HCT116 (cell line): ENCODE results near the gene NSD2. TPM values are rescaled to one million over a fixed set of nuclear protein-coding genes. Genes with fewer than 3 reads are reported as not detected.

Source experiments
- ATAC-seq: fragments of 200-7000 bp; cut with Tn5 transposase; 2 replicates; pipeline ENCODE4 v1.9.1; 2020; ENCODE audit warnings: mild to moderate bottlenecking, moderate library complexity
- BruUV-seq: library from RNA; stranded (reverse); fragments of 400-500 nt; replicated peaks from 2 replicates; lab custom pipeline; 2021; lab: Mats Ljungman, UMichigan
- CTCF ChIA-PET: fragments of 300-600 bp; sonication (Branson Sonifier 250); formaldehyde crosslinking; loops from one replicate; lab custom pipeline; 2021; ENCODE audit warnings: antibody characterized with exemption; lab: Charles Lee
- POLR2A ChIA-PET: fragments of 300-600, 350-600 bp; sonication (Branson Sonifier 250); formaldehyde crosslinking; loops from one replicate; lab custom pipeline; 2021; ENCODE audit warnings: antibody characterized with exemption; lab: Charles Lee
- RAD21 ChIA-PET, 2 experiments: fragments of 300-600 bp; sonication (Branson Sonifier 250); formaldehyde crosslinking; loops; one replicate each; lab custom pipeline; 2023; ENCODE audit warnings: low total read pairs in 2 of 2; ENCODE audit not compliant: uncharacterized antibody in 2 of 2, unreplicated experiment in 2 of 2, low non-redundant PET in 1 of 2; lab: Charles Lee
- DNase-seq: peaks from one replicate; pipeline ENCODE4 v3.0.0-alpha.2; 2010; ENCODE audit warnings: low read depth, low spot score
- H2AFZ ChIP-seq: fragments of 200-600 bp; shearing (Covaris generic), sonication (generic); 2 replicates; pipeline ENCODE4 v1.6.1; 2017; ENCODE audit warnings: low read depth, mixed run types, mixed read lengths, antibody characterized with exemption, low read length; ENCODE audit not compliant: poor library complexity, severe bottlenecking
- H3K27ac ChIP-seq: 2 replicates; pipeline ENCODE4 v1.5.1; 2012; ENCODE audit warnings: low read depth, low read length
- H3K27me3 ChIP-seq: fragments of 200-600 bp; sonication (generic); 2 replicates; pipeline ENCODE4 v1.6.1; 2016; ENCODE audit warnings: mixed run types, low read length, mixed read lengths; ENCODE audit not compliant: insufficient read depth
- H3K36me3 ChIP-seq, 2 experiments: fragments of 200-500 bp in 1 of 2; fragments of 200-600 bp in 1 of 2; sonication (Bioruptor generic) in 1 of 2; sonication (generic) in 1 of 2; 2 replicates each; pipeline versions ENCODE4 v1.5.1 to v1.6.1; 2014 to 2016; ENCODE audit warnings: low read length in 2 of 2, inconsistent platforms in 1 of 2, mixed read lengths in 1 of 2, mixed run types in 1 of 2; ENCODE audit not compliant: insufficient read depth in 2 of 2, control insufficient read depth in 1 of 2
- H3K4me1 ChIP-seq, 2 experiments: fragments of 200-600 bp in 1 of 2; sonication (generic) in 1 of 2; 2 replicates each; pipeline versions ENCODE4 v1.5.1 to v1.6.1; 2012 to 2017; ENCODE audit warnings: low read length in 2 of 2, inconsistent platforms in 1 of 2, mild to moderate bottlenecking in 1 of 2, mixed read lengths in 1 of 2, mixed run types in 1 of 2, moderate library complexity in 1 of 2; ENCODE audit not compliant: insufficient read depth in 2 of 2, control insufficient read depth in 1 of 2
- H3K4me2 ChIP-seq: fragments of 200-600 bp; sonication (generic); 2 replicates; pipeline ENCODE4 v1.6.1; 2017; ENCODE audit warnings: mixed run types, low read length, mixed read lengths
- H3K4me3 ChIP-seq, 2 experiments: fragments of 200-600 bp in 1 of 2; sonication (generic) in 1 of 2; replicated peaks in 1 of 2; 2 replicates each; pipeline ENCODE4 v1.5.1; 2011 to 2016; ENCODE audit warnings: low read length in 2 of 2, control low read depth in 1 of 2, low read depth in 1 of 2, mild to moderate bottlenecking in 1 of 2, mixed read lengths in 1 of 2, mixed run types in 1 of 2
- H3K79me2 ChIP-seq: fragments of 200-600 bp; sonication (generic); 2 replicates; pipeline ENCODE4 v1.6.1; 2017; ENCODE audit warnings: mild to moderate bottlenecking, mixed run types, low read length, moderate library complexity, mixed read lengths; ENCODE audit not compliant: insufficient read depth
- H3K9ac ChIP-seq: fragments of 200-600 bp; sonication (generic); 2 replicates; pipeline ENCODE4 v1.6.1; 2016; ENCODE audit warnings: low read length, mixed read lengths
- H3K9me2 ChIP-seq: fragments of 200-600 bp; sonication (generic), shearing (Covaris generic); 2 replicates; pipeline ENCODE4 v1.6.1; 2017; ENCODE audit warnings: mixed run types, mild to moderate bottlenecking, moderate library complexity; ENCODE audit not compliant: insufficient read depth
- H3K9me3 ChIP-seq, 2 experiments: fragments of 200-500 bp in 1 of 2; fragments of 200-600 bp in 1 of 2; sonication (Bioruptor generic) in 1 of 2; sonication (generic) in 1 of 2; 2 replicates each; pipeline ENCODE4 v1.6.1; 2014 to 2017; ENCODE audit warnings: low read length in 2 of 2, mixed read lengths in 2 of 2, inconsistent platforms in 1 of 2, low read depth in 1 of 2, mild to moderate bottlenecking in 1 of 2, mixed run types in 1 of 2, moderate library complexity in 1 of 2; ENCODE audit not compliant: control insufficient read depth in 1 of 2, insufficient read depth in 1 of 2
- H4K20me1 ChIP-seq: fragments of 200-600 bp; sonication (generic), shearing (Covaris generic); 2 replicates; pipeline ENCODE4 v1.6.1; 2017; ENCODE audit warnings: mixed run types, mild to moderate bottlenecking, moderate library complexity; ENCODE audit not compliant: insufficient read depth
- CBX3 ChIP-seq: IDR thresholded peaks from 2 replicates; pipeline ENCODE4 v1.6.1; 2012; ENCODE audit warnings: low read depth
- CEBPB ChIP-seq: IDR thresholded peaks from 2 replicates; pipeline ENCODE4 v1.6.1; 2012; ENCODE audit warnings: low read depth
- EGR1 ChIP-seq: IDR thresholded peaks from 2 replicates; pipeline ENCODE4 v1.6.1; 2012; ENCODE audit warnings: low read depth
- ELF1 ChIP-seq: IDR thresholded peaks from 2 replicates; pipeline ENCODE4 v1.6.1; 2012; ENCODE audit warnings: low read depth, borderline replicate concordance
- EZH2 ChIP-seq: fragments of 200-600 bp; sonication (generic); IDR thresholded peaks from 2 replicates; pipeline ENCODE4 v1.6.1; 2017; ENCODE audit warnings: antibody characterized with exemption, mixed run types
- EZH2phosphoT487 ChIP-seq: fragments of 200-600 bp; IDR thresholded peaks from 2 replicates; pipeline ENCODE4 v1.6.1; 2018; ENCODE audit warnings: antibody characterized with exemption, borderline replicate concordance
- FOSL1 ChIP-seq: IDR thresholded peaks from 2 replicates; pipeline ENCODE4 v1.6.1; 2012; ENCODE audit warnings: low read depth
- POLR2A ChIP-seq: IDR thresholded peaks from 2 replicates; pipeline ENCODE4 v1.7.0; 2011; ENCODE audit warnings: borderline replicate concordance; ENCODE audit not compliant: insufficient read depth, insufficient read length; ENCODE audit errors: extremely low read depth
- POLR2AphosphoS5 ChIP-seq: IDR thresholded peaks from 2 replicates; pipeline ENCODE4 v1.6.1; 2011; ENCODE audit warnings: mild to moderate bottlenecking, low read depth, low read length, moderate library complexity
- RAD21 ChIP-seq: IDR thresholded peaks from 2 replicates; pipeline ENCODE4 v1.6.1; 2012; ENCODE audit warnings: low read depth, mild to moderate bottlenecking
- SRF ChIP-seq: IDR thresholded peaks from 2 replicates; pipeline ENCODE4 v1.6.1; 2012; ENCODE audit warnings: low read depth
- TCF7L2 ChIP-seq: IDR thresholded peaks from 2 replicates; pipeline ENCODE4 v1.7.0; 2011; ENCODE audit warnings: borderline replicate concordance, inconsistent platforms; ENCODE audit not compliant: insufficient read depth, insufficient read length; ENCODE audit errors: extremely low read depth
- YY1 ChIP-seq: IDR thresholded peaks from 2 replicates; pipeline ENCODE4 v1.6.1; 2011; ENCODE audit warnings: low read length, low read depth, moderate library complexity, mild to moderate bottlenecking; ENCODE audit not compliant: insufficient replicate concordance; ENCODE audit errors: extremely low read depth
- intact Hi-C: fragments of 100-400 bp; cut with micrococcal nuclease; formaldehyde crosslinking; loops from 2 replicates; pipeline ENCODE4 v1.10.0; 2022
- total RNA-seq: library from RNA; stranded (reverse); gene quantifications from one replicate; pipeline ENCODE4 v1.2.1, GENCODE V29; 2021; ENCODE audit not compliant: unreplicated experiment
- TF ChIP-seq, protein P1 (sequence below), 3 experiments: fragments of 200-600 bp in 1 of 3; sonication (generic) in 1 of 3; IDR thresholded peaks in 2 of 3; conservative IDR thresholded peaks in 1 of 3; 2 replicates each; pipeline ENCODE4 v1.5.1; 2012 to 2017; ENCODE audit warnings: low read depth in 2 of 3, low read length in 2 of 3, antibody characterized with exemption in 1 of 3, borderline replicate concordance in 1 of 3, control low read depth in 1 of 3, mild to moderate bottlenecking in 1 of 3, mixed read lengths in 1 of 3, mixed run types in 1 of 3, moderate library complexity in 1 of 3; ENCODE audit not compliant: insufficient read depth in 1 of 3
- TF ChIP-seq, protein P2 (sequence below): IDR thresholded peaks from 2 replicates; pipeline ENCODE4 v1.6.1; 2012; ENCODE audit warnings: low read depth
- TF ChIP-seq, protein P3 (sequence below): IDR thresholded peaks from 2 replicates; pipeline ENCODE4 v1.6.1; 2012

The NSD2 gene
- total RNA-seq, 1 experiment from 2014 or later = 145 TPM

DNA sequence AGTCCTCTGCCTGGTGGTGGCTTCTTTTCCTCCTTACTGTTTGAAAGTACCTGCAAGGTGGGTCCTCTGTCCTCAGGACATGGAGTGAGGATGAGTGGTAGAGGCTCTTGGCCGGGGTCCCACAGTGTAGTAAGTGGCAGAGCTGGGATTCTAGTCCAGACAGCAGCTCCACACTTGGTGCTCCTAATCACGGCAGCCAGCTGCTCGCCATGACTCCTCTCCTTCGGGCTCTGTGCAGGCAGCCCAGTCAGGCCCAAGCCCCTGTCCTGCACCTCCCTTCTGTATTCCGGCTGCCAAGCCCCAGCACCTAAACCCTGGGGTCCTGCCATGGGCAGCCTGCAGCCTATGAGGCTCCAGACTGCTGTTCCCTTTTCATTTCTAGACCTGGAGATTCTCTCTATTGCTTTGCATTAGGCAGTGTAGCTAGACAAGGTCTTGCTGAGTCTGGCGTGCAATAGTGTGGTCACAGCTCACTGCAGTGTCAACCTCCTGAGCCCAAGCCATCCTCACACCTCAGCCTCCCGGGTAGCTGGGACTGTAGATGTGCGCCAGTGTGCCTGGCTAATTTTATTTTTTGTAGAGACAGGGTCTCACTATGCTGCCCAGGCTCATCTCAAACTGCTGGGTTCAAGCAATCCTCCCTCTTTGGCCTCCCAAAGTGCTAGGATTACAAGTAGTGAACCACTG, 24.9 kb downstream of the NSD2 start:
- CTCF ChIA-PET = no interaction called here
- Histone ChIP-seq H3K9ac (no peak overlapping the region), H4K20me1 (peaks cover 35% of the 10 kb centered on the region)

DNA sequence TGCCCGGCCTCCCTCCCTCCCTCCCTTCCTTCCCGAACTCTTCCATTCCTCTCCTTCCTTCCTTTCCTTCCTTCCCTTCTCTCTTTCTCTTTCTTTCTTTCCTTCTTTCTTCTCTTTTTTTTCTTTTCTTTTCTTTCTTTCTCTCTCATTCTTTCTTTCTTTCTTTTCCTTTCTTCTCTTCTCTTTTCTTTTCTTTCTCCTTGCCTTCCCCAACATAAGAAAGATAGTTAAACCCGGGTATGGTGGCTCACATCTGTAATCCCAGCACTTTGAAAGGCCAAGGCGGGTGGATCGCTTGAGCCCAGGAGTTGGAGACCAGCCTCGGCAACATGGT, 25.4 kb downstream of the NSD2 start:
- no peak overlapping the region for H3K4me3 ChIP-seq
- ChIA-PET POLR2A (interaction anchor here (0.6 kb wide), 1 partner anchor 14 kb away, joined by 3 read pairs; no protein-coding TSS in a partner anchor), RAD21 (no interaction called here), CTCF (no interaction called here)
- no peaks in the 10 kb centered on the region for H3K9me3 ChIP-seq
- peaks cover 32% of the 10 kb centered on the region for H4K20me1 ChIP-seq
- no peak overlapping the region for H2AFZ ChIP-seq
- peaks cover 98% of the 10 kb centered on the region for H3K79me2 ChIP-seq
- H3K4me1 ChIP-seq = peaks cover 0 to 6% of the 10 kb centered on the region in 2 experiments; a peak in 2 of 4 replicates
- H3K4me2 ChIP-seq = no peak overlapping the region
- H3K9ac ChIP-seq = no peak overlapping the region
- no peak overlapping the region for H3K27ac ChIP-seq
- no TSS peak for BruUV-seq
- DNase-seq (no peak), ATAC-seq (no peak)
- no peaks in the 10 kb centered on the region for H3K27me3 ChIP-seq
- peaks cover 0 to 27% of the 10 kb centered on the region in 2 experiments; a peak in 3 of 4 replicates for H3K36me3 ChIP-seq
- intact Hi-C loops = loop anchor here (5.0 kb wide), 1 partner anchor 84 kb away; no protein-coding TSS in a partner anchor
- no peaks in the 10 kb centered on the region for H3K9me2 ChIP-seq
- TF ChIP-seq, protein P1, sequence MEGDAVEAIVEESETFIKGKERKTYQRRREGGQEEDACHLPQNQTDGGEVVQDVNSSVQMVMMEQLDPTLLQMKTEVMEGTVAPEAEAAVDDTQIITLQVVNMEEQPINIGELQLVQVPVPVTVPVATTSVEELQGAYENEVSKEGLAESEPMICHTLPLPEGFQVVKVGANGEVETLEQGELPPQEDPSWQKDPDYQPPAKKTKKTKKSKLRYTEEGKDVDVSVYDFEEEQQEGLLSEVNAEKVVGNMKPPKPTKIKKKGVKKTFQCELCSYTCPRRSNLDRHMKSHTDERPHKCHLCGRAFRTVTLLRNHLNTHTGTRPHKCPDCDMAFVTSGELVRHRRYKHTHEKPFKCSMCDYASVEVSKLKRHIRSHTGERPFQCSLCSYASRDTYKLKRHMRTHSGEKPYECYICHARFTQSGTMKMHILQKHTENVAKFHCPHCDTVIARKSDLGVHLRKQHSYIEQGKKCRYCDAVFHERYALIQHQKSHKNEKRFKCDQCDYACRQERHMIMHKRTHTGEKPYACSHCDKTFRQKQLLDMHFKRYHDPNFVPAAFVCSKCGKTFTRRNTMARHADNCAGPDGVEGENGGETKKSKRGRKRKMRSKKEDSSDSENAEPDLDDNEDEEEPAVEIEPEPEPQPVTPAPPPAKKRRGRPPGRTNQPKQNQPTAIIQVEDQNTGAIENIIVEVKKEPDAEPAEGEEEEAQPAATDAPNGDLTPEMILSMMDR (IDR thresholded peaks at IDR 0.05 in 2 of 3, conservative IDR thresholded peaks at IDR 0.05 in 1 of 3; ENCODE audit: borderline replicate concordance in 1 of 3, insufficient read depth in 1 of 3, low read depth in 2 of 3, low read length in 2 of 3) = no peak
- TF ChIP-seq CBX3 (no peak), EZH2phosphoT487 (no peak), YY1 (no peak), ELF1 (no peak), TCF7L2 (no peak), RAD21 (no peak), POLR2AphosphoS5 (no peak)
- TF ChIP-seq, protein P2, sequence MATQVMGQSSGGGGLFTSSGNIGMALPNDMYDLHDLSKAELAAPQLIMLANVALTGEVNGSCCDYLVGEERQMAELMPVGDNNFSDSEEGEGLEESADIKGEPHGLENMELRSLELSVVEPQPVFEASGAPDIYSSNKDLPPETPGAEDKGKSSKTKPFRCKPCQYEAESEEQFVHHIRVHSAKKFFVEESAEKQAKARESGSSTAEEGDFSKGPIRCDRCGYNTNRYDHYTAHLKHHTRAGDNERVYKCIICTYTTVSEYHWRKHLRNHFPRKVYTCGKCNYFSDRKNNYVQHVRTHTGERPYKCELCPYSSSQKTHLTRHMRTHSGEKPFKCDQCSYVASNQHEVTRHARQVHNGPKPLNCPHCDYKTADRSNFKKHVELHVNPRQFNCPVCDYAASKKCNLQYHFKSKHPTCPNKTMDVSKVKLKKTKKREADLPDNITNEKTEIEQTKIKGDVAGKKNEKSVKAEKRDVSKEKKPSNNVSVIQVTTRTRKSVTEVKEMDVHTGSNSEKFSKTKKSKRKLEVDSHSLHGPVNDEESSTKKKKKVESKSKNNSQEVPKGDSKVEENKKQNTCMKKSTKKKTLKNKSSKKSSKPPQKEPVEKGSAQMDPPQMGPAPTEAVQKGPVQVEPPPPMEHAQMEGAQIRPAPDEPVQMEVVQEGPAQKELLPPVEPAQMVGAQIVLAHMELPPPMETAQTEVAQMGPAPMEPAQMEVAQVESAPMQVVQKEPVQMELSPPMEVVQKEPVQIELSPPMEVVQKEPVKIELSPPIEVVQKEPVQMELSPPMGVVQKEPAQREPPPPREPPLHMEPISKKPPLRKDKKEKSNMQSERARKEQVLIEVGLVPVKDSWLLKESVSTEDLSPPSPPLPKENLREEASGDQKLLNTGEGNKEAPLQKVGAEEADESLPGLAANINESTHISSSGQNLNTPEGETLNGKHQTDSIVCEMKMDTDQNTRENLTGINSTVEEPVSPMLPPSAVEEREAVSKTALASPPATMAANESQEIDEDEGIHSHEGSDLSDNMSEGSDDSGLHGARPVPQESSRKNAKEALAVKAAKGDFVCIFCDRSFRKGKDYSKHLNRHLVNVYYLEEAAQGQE = no peak

More for the DNA sequence above, 24.9 kb downstream of the NSD2 start:
- H3K27me3 ChIP-seq = no peaks in the 10 kb centered on the region
- no peak overlapping the region for H3K27ac ChIP-seq
- H3K4me2 ChIP-seq = no peak overlapping the region
- TF ChIP-seq EZH2 (no peak), CEBPB (no peak), SRF (no peak), FOSL1 (no peak), CBX3 (no peak), POLR2A (no peak), EGR1 (no peak), TCF7L2 (no peak)
- TF ChIP-seq, protein P3, sequence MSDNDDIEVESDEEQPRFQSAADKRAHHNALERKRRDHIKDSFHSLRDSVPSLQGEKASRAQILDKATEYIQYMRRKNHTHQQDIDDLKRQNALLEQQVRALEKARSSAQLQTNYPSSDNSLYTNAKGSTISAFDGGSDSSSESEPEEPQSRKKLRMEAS = no peak
- ATAC-seq = no peak
- no TSS peak for BruUV-seq
- H3K4me1 ChIP-seq = peaks cover 0 to 6% of the 10 kb centered on the region in 2 experiments; a peak in 2 of 4 replicates
- no peaks in the 10 kb centered on the region for H3K9me3 ChIP-seq
- DNase-seq = no peak
- no peaks in the 10 kb centered on the region for H3K9me2 ChIP-seq
- H3K4me3 ChIP-seq = no peak overlapping the region
- RAD21 ChIA-PET = no interaction called here
- intact Hi-C loops = loop anchor here (5.0 kb wide), 1 partner anchor 84 kb away; no protein-coding TSS in a partner anchor
- POLR2A ChIA-PET = no interaction called here
- no peak overlapping the region for H2AFZ ChIP-seq
- H3K79me2 ChIP-seq = peaks cover 98% of the 10 kb centered on the region
- peaks cover 0 to 22% of the 10 kb centered on the region in 2 experiments; a peak in 2 of 4 replicates for H3K36me3 ChIP-seq
